Islet of Langerhans (tissue), 1 donor: Measurements from ENCODE around the gene TRIM75.
"Not testable (repeated sequence)": the region's sequence is repeated elsewhere in the genome, so short reads cannot be mapped to it uniquely, and the experiment has no call there.

Source experiments
- FAIRE-seq: peaks from one replicate; lab custom pipeline; 2011; peaks lifted over from hg19 to GRCh38; lab: Jason Lieb, UNC

TRIM75 gene

GRCh38 chr4:165053645-165054044 is at the start of gene TRIM75:
Gene TRIM75 (plus strand): TSS chr4:165053866. CDS start chr4:165059148, 5,282 bp downstream.
- FAIRE-seq, result no peak

DNA sequence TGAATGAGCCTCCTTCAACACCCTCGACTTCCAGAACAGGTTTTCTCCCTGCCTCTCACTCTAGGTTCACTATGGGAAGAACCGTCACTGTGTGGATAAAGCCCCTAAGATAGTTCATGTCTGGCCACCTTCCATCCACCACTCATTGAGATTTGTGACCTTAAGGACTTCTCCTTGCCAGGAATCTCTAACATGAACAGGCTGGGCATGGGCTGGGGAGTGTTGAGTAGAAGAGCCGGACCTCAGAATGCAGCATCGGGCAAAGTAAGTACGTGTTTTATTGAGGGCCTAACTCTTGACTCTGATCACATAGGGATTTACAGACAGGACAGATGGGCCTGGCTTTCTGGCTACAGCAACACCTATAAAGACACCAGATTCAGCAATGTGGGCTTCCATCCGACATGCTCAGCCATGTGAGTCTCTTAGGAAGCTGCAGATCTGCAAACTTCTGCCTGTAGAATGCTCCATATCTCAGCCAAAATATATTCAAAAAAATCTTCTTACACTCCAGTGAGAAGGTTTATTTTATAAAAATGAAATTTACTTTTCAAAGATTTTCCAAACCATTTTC is 48.2 kb upstream of the TRIM75 start:
- FAIRE-seq, result no peak

DNA sequence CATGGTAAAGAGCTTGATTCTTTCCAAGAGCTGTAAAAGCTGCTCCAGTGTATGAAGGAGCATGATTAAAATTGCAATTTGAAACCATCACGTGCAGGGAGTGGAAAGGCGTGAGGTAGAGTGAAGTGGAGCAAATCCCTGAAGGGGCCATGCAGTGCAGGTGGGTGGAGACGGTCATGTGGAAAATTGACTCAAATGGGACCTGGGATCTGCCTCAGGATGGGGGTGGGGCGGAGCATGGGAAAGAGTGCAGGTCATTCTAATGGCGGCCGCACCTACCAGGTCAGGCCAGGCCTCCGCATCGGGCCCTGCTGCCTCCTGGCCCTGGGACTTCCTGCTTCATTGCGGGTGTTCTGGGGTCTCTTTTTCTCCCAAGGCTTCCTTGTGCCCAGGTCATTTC is 47.2 kb upstream of the TRIM75 start:
- FAIRE-seq, result no peak

DNA sequence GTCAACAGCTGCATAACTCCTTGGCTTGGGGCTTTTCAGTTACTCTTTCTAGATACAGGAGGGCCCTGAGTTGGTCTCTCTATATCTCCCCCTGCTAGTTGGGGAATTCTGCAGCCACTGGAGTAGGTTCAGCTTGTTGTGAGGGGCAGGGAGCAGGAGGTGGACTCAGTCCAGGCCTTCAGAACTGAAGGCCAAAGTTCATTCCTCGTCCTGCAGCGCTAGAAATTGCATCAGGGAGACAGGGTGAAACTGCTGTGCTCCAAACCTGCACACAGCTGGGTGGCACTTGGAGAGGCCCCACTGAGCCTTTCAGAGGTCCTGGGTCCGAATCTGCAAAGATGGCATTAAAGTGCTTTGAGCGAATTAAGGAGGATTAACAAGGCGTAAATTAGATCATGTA is 46.8 kb upstream of the TRIM75 start:
- FAIRE-seq, result no peak

GRCh38 chr4:165009493-165010227 is 44.0 kb upstream of the TRIM75 start:
- FAIRE-seq, result no peak

GRCh38 chr4:165010487-165010886 is 43.2 kb upstream of the TRIM75 start:
- FAIRE-seq, result no peak

- FAIRE-seq, result no peak
Observed at GRCh38 chr4:165010991-165011390, 42.7 kb upstream of the TRIM75 start.

DNA sequence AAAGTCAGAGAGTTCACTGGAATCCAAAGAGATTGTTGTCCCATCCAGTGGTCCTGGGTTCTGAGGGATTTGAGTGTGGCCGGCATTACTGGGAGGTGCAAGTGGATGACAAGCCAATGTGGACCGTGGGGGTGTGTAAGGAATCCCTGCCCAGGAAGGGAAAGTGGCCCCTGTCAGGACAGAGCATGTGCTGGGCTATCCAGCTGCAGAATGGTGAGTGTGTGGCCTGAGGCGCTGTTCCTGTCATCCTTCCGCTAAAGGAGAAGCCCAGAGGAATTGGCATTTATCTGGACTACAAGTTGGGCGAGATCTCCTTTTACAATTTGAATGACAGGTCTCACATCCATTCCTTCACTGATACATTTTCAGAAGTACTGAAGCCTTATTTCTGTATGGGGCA is 42.3 kb upstream of the TRIM75 start:
- no peak for FAIRE-seq

DNA sequence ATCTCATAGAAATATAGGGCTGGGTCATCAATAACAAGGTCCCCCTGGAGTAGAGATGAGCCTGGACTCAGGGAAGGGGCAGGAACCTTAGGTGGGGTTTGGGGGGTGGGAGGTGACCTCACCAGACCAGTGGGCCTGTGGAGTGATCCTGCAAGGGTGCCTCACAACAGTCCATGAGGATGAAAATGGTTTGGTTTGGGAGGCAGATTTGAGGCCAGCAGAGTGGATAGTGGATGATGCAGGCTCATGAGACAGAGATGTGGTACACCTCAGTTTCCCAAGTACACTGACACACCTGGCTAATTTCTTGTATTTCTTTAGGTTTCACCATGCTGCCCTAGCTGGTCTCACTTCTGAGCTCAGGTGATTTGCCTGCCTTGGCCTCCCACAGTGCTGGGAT is 40.0 kb upstream of the TRIM75 start:
- no peak for FAIRE-seq

DNA sequence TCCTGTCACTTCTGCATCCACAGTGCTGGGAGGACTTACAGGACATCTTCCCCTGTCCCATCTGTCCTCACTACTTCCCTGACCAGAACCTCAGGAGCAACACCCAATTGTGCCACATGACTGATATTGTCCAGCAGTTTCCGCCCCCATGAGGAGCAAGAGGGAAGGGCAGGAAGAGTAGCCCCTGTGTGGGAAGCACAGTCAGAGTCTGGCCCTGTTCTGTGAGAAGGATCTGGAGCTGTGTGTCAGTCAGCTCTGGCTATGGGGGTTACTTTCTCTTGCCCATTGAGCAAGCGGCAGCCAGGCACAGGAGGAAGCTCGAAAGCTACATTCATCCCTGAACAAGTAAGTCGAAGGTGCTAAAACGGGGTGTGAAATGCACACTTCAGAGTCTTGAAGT is 36.7 kb upstream of the TRIM75 start:
- no peak for FAIRE-seq

GRCh38 chr4:165019995-165020394 is 33.7 kb upstream of the TRIM75 start:
- not testable (repeated sequence) for FAIRE-seq

DNA sequence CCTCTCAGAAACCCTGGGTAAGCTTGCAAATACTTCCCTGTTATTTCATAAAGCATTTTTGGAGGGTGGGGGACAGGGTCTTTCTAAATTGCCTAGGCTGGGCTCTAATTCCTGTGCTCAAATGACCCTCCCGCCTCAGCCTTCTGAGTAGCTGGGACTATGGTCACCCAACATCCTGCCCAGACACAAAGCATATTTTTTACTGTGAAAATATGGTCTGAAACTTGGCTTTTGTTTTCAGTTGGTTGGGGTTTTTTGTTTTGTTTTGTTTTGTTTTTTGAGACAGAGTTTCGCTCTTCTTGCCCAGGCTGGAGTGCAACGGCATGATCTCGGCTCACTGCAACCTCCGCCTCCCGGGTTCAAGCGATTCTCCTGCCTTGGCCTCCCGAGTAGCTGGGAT is 27.9 kb upstream of the TRIM75 start:
- FAIRE-seq, result not testable (repeated sequence)

DNA sequence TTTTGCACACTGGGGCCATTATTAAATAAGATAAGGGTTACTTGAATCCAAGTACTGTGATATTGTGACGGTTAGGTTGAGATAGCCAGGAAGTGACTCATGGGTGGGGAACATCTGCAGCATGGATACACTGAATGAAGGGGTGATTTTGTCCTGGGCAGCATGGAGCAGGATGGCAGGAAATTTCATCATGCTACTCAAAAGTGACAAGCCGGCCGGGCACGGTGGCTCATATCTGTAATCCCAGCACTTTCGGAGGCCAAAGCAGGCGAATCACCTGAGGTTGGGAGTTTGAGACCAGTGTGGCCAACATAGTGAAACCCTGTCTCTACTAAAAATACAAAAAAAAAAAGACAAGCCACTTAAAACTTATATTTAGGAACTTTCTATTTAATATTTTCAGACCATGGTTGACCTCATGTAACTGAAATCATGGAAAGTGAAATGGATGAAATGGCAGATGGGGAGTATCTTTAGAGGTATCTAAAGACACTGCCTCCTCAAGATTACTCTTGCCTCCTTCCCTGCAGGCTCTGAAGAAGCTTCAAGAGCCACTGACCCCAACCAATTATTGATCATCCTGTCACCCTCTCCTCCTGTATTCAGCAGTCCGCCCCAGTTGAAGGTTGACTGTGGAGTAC is 25.8 kb upstream of the TRIM75 start:
- FAIRE-seq, result no peak

GRCh38 chr4:165031436-165032211 is 22.0 kb upstream of the TRIM75 start, which contains the start of gene TRIM60:
Gene TRIM60 (plus strand): TSS chr4:165031999. CDS start chr4:165040073, 8,074 bp downstream.
- no peak for FAIRE-seq

DNA sequence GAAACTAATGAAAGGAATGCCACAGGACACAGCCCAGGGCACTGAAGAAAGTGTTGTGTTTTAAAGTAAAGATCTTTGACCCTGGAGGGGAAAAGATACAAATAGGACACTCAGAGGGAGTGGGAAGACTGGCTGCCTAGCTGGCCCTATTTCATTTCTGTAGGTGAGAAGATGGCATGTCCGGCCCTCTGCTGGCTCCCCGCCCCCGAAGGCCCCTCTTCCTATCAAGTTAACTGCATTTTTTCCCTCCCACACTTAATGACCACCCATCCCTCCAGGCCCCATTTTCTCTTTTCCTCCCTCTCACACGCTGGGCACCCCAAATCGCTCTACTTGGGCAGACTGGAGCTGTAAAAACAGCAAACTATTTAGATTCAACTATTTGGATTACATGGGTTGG is 5.5 kb upstream of the TRIM75 start:
- no peak for FAIRE-seq

DNA sequence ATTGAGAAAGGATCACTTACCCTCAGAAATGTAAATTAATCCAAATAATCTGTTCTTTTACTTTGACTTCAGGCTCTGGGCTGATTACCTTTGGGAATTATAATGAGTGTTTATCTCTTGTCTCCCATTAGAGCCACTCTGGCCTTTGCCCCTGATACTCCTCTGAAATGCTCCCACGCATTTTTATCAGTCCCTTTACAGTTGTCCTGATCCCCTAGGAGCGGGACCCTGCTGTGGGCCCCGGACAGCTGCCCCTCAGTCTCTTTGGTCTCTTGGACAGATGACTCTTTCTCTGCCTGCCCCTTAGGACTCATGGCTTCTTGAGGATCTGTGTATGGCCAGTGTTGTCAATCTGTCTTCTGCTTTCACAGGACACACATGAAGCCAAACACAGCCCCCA is 1.0 kb upstream of the TRIM75 start:
- FAIRE-seq, result no peak

- FAIRE-seq, result no peak
Observed at GRCh38 chr4:165055601-165056000, 1.9 kb downstream of the TRIM75 start.

DNA sequence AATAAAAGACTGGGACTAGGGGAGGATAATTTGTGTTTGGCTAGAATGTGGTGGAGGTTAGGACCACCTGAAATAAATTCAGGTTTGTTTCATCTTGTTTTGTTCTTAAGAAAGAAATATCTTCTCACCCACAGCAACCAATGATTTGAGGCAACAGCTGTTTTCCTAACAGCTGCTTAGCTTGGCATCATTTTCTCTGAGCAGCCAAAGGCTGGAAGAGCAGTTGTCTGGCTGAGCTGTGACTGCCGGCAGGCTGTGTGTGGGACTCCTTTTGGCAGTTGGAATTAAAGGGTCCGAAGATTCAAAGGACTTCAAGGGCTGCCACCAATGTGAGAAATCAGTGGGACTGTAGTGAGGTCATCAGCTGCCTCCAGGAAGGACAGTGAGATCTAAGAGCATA is 5.0 kb downstream of the TRIM75 start:
- no peak for FAIRE-seq

- no peak for FAIRE-seq
Observed at GRCh38 chr4:165059386-165059785, 5.7 kb downstream of the TRIM75 start.

- FAIRE-seq, result no peak
Observed at GRCh38 chr4:165060938-165061337, 7.3 kb downstream of the TRIM75 start.

GRCh38 chr4:165070560-165070959 is 16.9 kb downstream of the TRIM75 start:
- no peak for FAIRE-seq

DNA sequence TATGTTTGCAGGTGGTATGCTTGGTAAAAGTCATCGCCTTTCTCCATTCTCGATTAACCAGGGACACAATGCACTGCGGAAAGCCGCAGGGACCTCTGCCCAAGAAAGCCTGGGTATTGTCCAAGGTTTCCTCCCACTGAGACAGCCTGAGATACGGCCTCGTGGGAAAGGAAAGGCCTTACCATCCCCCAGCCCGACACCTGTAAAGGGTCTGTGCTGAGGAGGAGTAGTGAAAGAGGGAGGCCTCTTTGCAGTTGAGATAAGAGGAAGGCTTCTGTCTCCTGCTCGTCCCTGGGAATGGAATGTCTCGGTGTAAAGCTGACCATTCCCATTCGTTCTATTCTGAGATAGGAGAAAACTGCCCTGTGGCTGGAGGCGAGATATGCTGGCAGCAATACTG is 19.7 kb downstream of the TRIM75 start:
- FAIRE-seq, result not testable (repeated sequence)
